ENCODE results near the gene RPLP1. TPM values are rescaled to one million over a fixed set of nuclear protein-coding genes. Genes with fewer than 3 reads are reported as not detected.

Gene RPLP1
- total and polyA plus RNA-seq, 4 donors: 45.2 to 765 (median 319) TPM

DNA sequence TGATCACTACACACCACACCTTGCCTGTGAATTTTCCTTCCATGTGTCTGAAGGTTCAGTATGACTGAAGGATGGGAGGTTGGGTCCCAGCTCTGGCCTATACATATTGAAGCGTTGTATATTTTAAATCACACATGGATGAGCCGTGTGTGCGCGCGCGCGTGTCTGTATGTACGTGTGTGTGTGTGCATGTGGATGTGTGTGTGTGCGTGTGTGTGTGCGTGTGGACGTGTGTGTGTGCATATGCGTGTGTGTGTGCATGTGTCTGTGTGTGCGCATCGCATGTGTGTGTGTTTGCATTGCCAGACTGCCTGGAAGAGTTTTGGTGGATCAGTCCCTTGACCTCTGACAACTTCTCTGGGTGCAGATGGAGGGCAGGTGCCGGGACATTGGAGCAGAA is 45.7 kb downstream of the RPLP1 start:
- H3K4me3 ChIP-seq (ENCODE audit: low read depth in 1 of 3, low read length in 3 of 3): no peak overlapping the region
- no peak for DNase-seq (ENCODE audit: low spot score)
- TF ChIP-seq, protein P1, sequence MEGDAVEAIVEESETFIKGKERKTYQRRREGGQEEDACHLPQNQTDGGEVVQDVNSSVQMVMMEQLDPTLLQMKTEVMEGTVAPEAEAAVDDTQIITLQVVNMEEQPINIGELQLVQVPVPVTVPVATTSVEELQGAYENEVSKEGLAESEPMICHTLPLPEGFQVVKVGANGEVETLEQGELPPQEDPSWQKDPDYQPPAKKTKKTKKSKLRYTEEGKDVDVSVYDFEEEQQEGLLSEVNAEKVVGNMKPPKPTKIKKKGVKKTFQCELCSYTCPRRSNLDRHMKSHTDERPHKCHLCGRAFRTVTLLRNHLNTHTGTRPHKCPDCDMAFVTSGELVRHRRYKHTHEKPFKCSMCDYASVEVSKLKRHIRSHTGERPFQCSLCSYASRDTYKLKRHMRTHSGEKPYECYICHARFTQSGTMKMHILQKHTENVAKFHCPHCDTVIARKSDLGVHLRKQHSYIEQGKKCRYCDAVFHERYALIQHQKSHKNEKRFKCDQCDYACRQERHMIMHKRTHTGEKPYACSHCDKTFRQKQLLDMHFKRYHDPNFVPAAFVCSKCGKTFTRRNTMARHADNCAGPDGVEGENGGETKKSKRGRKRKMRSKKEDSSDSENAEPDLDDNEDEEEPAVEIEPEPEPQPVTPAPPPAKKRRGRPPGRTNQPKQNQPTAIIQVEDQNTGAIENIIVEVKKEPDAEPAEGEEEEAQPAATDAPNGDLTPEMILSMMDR (IDR thresholded peaks at IDR 0.05; ENCODE audit: low read depth, low read length, missing input control): no peak
- TF ChIP-seq, protein P2, sequence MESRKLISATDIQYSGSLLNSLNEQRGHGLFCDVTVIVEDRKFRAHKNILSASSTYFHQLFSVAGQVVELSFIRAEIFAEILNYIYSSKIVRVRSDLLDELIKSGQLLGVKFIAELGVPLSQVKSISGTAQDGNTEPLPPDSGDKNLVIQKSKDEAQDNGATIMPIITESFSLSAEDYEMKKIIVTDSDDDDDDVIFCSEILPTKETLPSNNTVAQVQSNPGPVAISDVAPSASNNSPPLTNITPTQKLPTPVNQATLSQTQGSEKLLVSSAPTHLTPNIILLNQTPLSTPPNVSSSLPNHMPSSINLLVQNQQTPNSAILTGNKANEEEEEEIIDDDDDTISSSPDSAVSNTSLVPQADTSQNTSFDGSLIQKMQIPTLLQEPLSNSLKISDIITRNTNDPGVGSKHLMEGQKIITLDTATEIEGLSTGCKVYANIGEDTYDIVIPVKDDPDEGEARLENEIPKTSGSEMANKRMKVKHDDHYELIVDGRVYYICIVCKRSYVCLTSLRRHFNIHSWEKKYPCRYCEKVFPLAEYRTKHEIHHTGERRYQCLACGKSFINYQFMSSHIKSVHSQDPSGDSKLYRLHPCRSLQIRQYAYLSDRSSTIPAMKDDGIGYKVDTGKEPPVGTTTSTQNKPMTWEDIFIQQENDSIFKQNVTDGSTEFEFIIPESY (IDR thresholded peaks at IDR 0.05): no peak
- TF ChIP-seq, protein P3, sequence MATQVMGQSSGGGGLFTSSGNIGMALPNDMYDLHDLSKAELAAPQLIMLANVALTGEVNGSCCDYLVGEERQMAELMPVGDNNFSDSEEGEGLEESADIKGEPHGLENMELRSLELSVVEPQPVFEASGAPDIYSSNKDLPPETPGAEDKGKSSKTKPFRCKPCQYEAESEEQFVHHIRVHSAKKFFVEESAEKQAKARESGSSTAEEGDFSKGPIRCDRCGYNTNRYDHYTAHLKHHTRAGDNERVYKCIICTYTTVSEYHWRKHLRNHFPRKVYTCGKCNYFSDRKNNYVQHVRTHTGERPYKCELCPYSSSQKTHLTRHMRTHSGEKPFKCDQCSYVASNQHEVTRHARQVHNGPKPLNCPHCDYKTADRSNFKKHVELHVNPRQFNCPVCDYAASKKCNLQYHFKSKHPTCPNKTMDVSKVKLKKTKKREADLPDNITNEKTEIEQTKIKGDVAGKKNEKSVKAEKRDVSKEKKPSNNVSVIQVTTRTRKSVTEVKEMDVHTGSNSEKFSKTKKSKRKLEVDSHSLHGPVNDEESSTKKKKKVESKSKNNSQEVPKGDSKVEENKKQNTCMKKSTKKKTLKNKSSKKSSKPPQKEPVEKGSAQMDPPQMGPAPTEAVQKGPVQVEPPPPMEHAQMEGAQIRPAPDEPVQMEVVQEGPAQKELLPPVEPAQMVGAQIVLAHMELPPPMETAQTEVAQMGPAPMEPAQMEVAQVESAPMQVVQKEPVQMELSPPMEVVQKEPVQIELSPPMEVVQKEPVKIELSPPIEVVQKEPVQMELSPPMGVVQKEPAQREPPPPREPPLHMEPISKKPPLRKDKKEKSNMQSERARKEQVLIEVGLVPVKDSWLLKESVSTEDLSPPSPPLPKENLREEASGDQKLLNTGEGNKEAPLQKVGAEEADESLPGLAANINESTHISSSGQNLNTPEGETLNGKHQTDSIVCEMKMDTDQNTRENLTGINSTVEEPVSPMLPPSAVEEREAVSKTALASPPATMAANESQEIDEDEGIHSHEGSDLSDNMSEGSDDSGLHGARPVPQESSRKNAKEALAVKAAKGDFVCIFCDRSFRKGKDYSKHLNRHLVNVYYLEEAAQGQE (IDR thresholded peaks at IDR 0.05): no peak
- no peak for TF ChIP-seq NR2F2 (IDR thresholded peaks at IDR 0.05)
- TF ChIP-seq HNF4A (conservative IDR thresholded peaks at IDR 0.05): no peak
- H3K4me1 ChIP-seq (ENCODE audit: control insufficient read depth in 4 of 4, insufficient read depth in 4 of 4, low read length in 3 of 4): no peaks in the 10 kb centered on the region
- no peaks in the 10 kb centered on the region for H3K9me3 ChIP-seq (ENCODE audit: control insufficient read depth in 4 of 4, low read length in 3 of 4)
- H3K9ac ChIP-seq (ENCODE audit: low read depth in 1 of 2, low read length in 2 of 2): no peak overlapping the region
- H3K27me3 ChIP-seq (ENCODE audit: control insufficient read depth in 4 of 4, insufficient read depth in 4 of 4, low read length in 3 of 4): no peaks in the 10 kb centered on the region
- H3K27ac ChIP-seq (ENCODE audit: low read depth in 1 of 2, low read length in 2 of 2): no peak overlapping the region
- 91% methylated on average over 15 of the region's 15 CpGs for WGBS
- no peaks in the 10 kb centered on the region for H3K36me3 ChIP-seq (ENCODE audit: control insufficient read depth in 4 of 4, insufficient read depth in 3 of 4, low read depth in 1 of 4, low read length in 3 of 4)

DNA sequence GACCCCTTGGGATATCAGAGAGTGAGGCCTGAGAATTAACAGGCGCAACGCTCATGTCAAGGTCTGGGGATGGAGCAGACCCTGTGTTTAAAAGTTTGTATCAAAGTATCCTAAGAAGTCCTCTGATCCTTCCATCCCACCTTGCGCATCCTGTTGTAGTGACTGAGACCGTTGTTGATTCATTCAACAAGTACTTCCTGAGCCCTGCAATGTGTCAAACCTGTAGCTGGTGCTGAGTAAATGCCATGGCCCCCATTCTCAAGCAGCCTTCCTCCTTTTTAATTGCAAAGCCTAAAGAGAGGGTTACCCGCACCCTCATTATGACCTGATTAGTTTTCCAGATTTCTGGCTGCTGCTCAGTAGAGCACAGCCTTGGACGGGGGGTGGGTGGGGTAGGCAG is 46.4 kb downstream of the RPLP1 start:
- Histone ChIP-seq H3K4me3 (ENCODE audit: low read depth in 1 of 3, low read length in 3 of 3) (no peak overlapping the region), H3K27ac (ENCODE audit: low read depth in 1 of 2, low read length in 2 of 2) (no peak overlapping the region), H3K9me3 (ENCODE audit: control insufficient read depth in 4 of 4, low read length in 3 of 4) (no peaks in the 10 kb centered on the region), H3K4me1 (ENCODE audit: control insufficient read depth in 4 of 4, insufficient read depth in 4 of 4, low read length in 3 of 4) (no peaks in the 10 kb centered on the region), H3K27me3 (ENCODE audit: control insufficient read depth in 4 of 4, insufficient read depth in 4 of 4, low read length in 3 of 4) (no peaks in the 10 kb centered on the region), H3K36me3 (ENCODE audit: control insufficient read depth in 4 of 4, insufficient read depth in 3 of 4, low read depth in 1 of 4, low read length in 3 of 4) (no peaks in the 10 kb centered on the region), H3K9ac (ENCODE audit: low read depth in 1 of 2, low read length in 2 of 2) (no peak overlapping the region)
- TF ChIP-seq RAD21 (IDR thresholded peaks at IDR 0.05) (no peak), TAF1 (conservative IDR thresholded peaks at IDR 0.05) (no peak), YY1 (IDR thresholded peaks at IDR 0.05) (no peak), NR2F2 (IDR thresholded peaks at IDR 0.05) (no peak)
- TF ChIP-seq, protein P1 (IDR thresholded peaks at IDR 0.05; ENCODE audit: low read depth, low read length, missing input control): no peak
- TF ChIP-seq, protein P2 (IDR thresholded peaks at IDR 0.05): no peak
- no peak for DNase-seq (ENCODE audit: low spot score)
- 96% methylated on average over 6 of the region's 6 CpGs for WGBS
